HG02973 (cell line): ENCODE measurements around the gene LRBA.
"Not testable (repeated sequence)": the region's sequence is repeated elsewhere in the genome, so short reads cannot be mapped to it uniquely, and the experiment has no call there.

ENCODE experiments used
- ATAC-seq: cut with Tn5 transposase; IDR thresholded peaks from one replicate; pipeline ENCODE4 v1.9.1; 2021; ENCODE audit warnings: moderate library complexity; ENCODE audit not compliant: unreplicated experiment

Gene LRBA

GRCh38 chr4:150534818-150535217, 480.3 kb downstream of the LRBA start:
- ATAC-seq, result no peak

DNA sequence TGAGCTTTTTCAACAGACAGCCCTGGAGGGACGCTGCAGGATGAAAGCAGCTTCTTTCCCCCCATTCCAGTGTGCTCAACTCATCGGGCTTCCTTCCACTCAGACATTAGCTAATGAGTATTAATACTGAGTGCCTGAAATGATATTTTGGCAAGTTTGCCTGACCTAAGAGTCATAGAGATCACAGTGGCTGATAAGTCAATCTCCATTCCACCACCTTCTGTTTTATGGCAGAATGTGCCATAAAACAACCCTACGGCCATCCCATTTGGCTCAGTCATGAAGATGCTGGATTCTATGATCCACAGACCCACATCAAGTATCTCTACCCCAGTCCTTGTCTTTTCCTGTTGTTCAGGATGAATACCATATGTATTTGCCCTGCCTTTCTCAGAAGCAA, 481.4 kb downstream of the LRBA start:
- ATAC-seq, result no peak

GRCh38 chr4:150525321-150525868, 489.7 kb downstream of the LRBA start:
- ATAC-seq, result no peak

DNA sequence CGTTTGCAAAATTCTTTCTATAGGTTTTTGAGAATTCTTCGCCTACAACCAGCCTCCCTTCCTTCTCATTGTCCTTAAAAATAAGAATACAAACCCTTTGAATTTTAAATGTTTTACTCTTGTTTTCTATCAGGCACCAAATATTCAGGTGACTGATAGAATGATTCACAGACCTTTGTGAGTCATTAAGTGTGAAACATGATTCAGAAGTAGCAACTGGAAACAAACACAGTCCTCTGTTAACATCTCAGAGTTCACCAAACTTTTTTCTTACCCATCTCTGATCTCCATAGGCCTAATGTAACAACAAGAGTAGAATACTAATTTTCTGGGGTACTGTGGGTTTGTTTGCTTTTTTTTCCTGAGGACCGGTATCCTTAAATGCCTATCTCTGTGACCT, 496.5 kb downstream of the LRBA start:
- no peak for ATAC-seq

DNA sequence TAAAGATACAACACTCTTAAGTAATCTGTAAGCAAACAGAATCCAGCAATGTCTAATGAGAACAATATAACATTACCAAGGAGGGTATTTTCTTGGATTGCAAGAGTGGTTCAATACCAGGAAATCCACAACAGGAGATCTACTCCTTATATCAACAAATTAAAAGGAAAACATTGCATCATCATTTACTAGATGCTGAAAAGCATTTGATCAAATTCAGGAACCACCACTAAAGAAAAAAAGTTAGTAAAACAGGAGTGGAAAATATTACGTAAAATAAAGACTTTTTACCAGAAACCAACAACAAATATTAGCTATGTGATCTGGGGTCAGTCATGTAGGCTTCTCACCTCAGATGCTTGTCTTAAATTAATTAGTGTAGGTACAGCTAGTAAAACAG, 499.9 kb downstream of the LRBA start:
- ATAC-seq, result no peak

GRCh38 chr4:150514709-150515108, 500.4 kb downstream of the LRBA start:
- no peak for ATAC-seq

GRCh38 chr4:150510176-150510865, 504.8 kb downstream of the LRBA start:
- no peak for ATAC-seq

DNA sequence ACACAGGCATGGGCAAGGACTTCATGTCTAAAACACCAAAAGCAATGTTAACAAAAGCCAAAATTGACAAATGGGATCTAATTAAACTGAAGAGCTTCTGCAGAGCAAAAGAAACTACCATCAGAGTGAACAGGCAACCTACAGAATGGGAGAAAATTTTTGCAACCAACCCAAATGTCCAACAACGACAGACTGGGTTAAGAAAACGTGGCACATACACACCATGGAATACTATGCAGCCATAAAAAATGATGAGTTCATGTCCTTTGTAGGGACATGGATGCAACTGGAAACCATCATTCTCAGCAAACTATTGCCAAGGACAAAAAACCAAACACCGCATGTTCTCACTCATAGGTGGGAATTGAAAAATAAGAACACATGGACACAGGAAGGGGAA, 507.4 kb downstream of the LRBA start:
- not testable (repeated sequence) for ATAC-seq

DNA sequence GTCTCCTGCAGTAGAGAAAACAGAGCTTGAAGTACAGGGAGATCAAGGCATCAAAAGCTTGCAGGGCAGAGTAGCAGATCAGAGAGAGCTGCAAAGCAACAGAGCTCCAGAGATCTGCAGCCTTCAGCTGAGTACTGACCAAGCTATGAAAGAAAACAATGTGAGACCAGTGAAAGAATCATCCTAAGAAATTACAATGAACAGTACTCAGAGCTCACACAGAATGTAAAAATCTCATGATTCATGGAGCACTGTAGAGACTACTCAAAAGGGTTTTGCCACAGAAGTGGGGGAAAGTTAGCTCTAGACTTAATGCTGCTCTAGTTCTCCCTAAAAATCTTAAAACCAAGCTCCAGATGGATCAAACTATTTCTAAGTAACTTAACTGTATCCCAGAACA, 513.1 kb downstream of the LRBA start:
- no peak for ATAC-seq

- no peak for ATAC-seq
Observed at GRCh38 chr4:150501009-150501727, 513.9 kb downstream of the LRBA start.

GRCh38 chr4:150497612-150498011, 517.5 kb downstream of the LRBA start:
- ATAC-seq, result no peak

- no peak for ATAC-seq
Observed at GRCh38 chr4:150495550-150495949, 519.5 kb downstream of the LRBA start.

DNA sequence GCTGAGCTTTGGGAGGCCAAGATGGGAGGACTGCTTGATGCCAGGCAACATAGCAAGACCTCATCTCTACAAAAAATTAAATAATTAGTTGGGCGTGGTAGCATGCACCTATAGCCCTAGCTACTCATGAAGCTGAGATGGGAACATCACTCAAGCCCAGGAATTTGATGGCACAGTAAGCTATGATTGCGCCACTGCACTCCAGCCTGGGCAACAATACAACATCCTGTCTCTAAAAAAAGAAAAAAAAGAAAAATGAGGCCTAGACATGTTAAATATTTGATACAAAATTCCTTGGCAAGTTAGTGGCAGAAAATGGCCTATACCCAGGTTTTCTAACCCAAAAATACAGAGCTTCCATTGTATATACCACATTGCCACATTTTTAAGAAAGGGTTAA, 521.2 kb downstream of the LRBA start:
- ATAC-seq, result no peak

- no peak for ATAC-seq
Observed at GRCh38 chr4:150491132-150492049, 523.7 kb downstream of the LRBA start.

DNA sequence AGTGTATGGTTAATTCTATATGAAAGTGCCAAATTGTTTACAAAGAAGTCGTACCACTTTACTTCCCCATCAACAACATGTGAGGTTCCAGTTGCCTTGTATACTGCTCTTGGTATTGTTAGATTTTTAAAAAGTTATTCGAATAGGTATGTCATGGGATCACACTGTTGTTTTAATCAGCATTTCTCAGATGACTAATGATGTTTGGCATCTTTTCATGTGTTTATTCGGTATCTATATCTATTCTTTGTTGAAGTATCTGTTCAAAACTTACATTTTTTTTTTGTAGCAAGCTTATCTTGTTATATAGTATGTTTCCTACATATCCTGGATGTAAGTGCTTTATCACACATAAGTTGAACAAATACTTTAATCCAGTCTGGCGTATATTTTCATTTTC, 532.5 kb downstream of the LRBA start:
- no peak for ATAC-seq

DNA sequence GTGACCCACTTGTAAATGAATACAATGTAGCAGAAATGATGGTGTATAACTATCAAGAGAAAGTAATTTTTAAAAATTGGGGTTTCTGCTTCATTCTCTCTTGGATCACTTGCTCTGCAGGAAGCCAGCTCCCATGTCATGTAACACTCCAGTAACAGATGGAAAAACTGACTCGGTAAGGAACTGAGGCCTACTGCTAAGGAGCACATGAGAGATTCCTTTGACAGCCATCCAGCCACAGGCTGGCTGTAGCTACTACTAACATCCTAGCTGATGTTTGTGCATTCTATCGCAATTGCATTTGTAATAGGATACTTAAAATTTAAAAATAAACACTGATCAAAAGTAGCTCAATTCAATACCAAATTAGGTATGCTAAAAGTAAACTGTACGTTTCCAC, 535.4 kb downstream of the LRBA start:
- no peak for ATAC-seq

GRCh38 chr4:150477869-150478268, 537.2 kb downstream of the LRBA start:
- ATAC-seq, result no peak

GRCh38 chr4:150476776-150477175, 538.3 kb downstream of the LRBA start:
- no peak for ATAC-seq

DNA sequence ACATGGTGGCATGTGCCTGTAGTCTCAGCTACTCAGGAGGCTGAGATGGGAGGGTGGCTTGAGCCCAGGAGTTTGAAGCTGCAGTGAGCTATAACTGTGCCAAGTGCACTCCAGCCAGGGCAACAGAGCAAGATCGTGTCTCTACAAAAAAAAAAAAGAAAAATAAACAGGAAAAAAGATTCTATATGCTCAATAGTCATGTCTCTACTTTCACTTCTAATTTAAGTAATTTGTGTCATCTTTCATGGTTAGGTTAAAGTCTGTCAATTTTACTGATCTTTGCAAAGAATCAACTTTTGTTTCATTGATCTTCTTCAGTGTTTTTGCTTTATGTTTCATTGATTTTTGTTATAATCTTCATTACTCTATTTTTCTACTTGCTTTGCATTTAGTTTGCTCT, 539.3 kb downstream of the LRBA start:
- ATAC-seq, result no peak

- no peak for ATAC-seq
Observed at GRCh38 chr4:150464523-150464922, 550.6 kb downstream of the LRBA start.

GRCh38 chr4:150462743-150463142, 552.3 kb downstream of the LRBA start:
- no peak for ATAC-seq
